Stimulated activated CD8-positive, alpha-beta memory T cell treated with anti-CD3 and anti-CD28 coated beads, Interleukin-12 subunit alpha, Interleukin-12 subunit beta, amount 100 ng/mL, for 4 hours (primary cell): Measurements from ENCODE around the gene ATP2A1.
"Not testable (repeated sequence)": the region's sequence is repeated elsewhere in the genome, so short reads cannot be mapped to it uniquely, and the experiment has no call there.

Experiments
- DNase-seq: peaks from one replicate; pipeline ENCODE4 v3.0.0-alpha.2; 2020; ENCODE audit warnings: low read depth

ATP2A1 gene

DNA sequence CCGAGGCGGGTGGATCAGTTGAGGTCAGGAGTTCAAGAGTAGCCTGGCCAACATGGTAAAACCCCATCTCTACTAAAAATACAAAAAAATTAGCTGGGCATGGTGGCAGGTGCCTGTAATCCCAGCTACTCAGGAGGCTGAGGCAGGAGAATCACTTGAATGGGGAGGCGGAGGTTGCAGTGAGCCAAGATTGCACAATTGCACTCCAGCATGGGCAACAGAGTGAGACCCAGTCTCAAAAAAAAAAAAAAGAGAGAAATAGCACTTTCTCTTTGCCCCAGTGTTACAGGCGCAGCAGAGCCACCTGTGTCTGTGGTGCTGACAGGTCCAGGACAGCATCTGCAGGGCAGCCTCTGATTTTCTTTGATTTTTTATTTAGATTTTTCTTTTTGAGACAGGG is 3.3 kb downstream of the ATP2A1 start:
- DNase-seq = not testable (repeated sequence)

GRCh38 chr16:28882551-28883160 is 4.4 kb downstream of the ATP2A1 start:
- no peak for DNase-seq

- DNase-seq = no peak
These were observed 5.1 kb downstream of the ATP2A1 start for GRCh38 chr16:28883221-28883996.

- DNase-seq = no peak
These were observed 5.8 kb downstream of the ATP2A1 start for GRCh38 chr16:28884045-28884444.

GRCh38 chr16:28886945-28887344 is 8.7 kb downstream of the ATP2A1 start:
- no peak for DNase-seq

DNA sequence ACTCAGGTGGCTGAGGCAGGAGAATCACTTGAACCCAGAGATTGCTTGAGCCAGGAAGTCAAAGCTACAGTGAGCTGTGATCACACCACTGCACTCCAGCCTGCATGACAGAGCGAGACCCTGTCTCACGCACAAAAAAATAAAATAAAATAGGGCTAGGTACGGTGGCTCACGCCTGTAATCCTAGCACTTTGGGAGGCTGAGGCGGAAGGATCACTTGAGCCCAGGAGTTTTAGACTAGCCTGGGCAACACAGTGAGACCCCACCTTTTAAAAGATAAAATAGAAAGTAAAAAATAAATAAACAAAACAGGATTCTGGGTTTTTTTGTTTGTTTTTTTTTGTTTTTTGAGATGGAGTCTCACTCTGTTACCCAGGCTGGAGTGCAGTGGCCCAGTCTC is 12.1 kb downstream of the ATP2A1 start:
- DNase-seq = not testable (repeated sequence)

GRCh38 chr16:28891964-28892890 is 13.9 kb downstream of the ATP2A1 start:
- DNase-seq = no peak

DNA sequence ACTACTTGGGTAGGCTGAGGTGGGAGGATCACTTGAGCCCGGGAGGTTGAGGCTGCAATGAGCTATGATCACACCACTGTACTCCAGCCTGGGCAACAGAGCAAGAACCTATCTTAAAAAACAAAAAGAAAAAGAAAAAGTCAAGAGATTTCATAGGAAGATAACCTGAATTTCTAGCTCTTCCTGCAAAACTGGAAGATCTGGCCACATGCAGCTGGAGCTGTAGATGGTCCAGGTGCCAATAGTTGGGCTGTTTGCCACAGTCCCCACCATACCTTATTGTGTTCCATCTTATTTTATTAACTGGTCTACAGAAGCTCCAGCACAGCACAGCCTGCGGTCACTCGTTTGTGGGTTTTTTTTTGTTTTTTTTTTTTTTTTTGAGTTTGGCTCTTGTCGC is 15.0 kb downstream of the ATP2A1 start:
- no peak for DNase-seq

DNA sequence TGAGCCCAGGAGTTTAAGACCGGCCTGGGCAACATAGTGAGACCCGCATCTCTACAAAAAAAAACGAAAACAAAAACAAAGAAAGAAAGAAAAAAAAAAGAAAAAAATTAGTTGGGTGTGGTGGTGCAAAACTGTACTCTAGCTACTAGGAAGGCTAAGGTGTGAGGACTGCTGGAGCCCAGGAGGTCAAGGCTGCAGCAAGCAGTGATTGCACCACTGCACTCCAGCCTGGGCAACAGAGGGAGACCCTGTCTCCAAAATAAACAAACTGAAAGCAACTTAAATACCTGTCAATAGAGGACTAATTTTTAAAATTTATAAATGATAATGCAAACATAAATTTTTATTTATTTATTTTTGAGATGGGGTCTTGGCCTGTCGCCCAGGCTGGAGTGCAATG is 17.3 kb downstream of the ATP2A1 start:
- no peak for DNase-seq

DNA sequence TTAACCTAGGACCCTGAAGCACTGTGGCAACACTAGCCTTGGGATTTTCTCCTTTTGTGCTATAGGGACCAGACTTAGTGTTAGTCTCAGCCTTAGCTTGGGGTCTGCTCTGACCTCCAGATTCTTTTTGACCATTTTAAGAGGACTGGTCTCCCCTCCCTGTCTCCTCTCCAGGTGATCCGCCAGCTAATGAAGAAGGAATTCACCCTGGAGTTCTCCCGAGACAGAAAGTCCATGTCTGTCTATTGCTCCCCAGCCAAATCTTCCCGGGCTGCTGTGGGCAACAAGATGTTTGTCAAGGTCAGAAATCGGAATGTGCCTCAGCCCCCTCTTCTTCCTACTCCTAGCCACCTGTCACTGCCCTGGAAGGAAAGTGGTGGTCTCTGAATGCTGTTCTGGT is 19.5 kb downstream of the ATP2A1 start:
- no peak for DNase-seq

GRCh38 chr16:28898266-28898665 is 20.0 kb downstream of the ATP2A1 start:
- DNase-seq = no peak

GRCh38 chr16:28898942-28899341 is 20.7 kb downstream of the ATP2A1 start:
- DNase-seq = no peak

DNA sequence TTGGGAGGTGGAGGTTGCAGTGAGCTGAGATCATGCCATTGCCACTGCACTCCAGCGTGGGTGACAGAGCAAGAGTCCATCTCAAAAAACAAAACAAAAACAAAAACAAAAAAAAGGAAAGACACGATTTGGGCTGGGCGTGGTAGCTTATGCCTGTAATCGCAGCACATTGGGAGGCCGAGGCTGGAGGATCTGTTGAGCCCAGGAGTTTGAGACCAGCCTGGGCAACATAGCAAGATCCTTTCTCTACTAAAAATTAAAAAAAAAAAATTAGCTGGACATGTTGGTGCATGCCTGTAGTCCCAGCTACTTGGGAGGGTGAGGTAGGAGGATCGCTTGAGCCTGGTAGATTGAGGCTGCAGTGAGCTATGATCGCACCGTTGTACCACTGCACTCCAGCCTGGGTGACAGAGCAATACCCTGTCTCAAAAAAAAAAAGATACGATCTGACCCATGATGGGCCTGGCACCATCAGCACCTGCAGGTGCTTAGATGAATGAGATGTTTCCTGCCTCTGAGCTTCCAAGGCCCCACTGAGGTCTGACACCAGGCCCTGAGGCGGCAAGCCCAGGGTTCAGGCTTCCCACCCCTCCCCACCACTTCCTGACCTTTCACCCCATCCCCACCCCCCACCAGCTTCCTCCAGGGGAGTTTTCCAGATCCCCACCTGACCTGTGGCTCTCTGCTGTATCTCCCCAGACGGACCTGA is 21.7 kb downstream of the ATP2A1 start:
- DNase-seq = no peak

DNA sequence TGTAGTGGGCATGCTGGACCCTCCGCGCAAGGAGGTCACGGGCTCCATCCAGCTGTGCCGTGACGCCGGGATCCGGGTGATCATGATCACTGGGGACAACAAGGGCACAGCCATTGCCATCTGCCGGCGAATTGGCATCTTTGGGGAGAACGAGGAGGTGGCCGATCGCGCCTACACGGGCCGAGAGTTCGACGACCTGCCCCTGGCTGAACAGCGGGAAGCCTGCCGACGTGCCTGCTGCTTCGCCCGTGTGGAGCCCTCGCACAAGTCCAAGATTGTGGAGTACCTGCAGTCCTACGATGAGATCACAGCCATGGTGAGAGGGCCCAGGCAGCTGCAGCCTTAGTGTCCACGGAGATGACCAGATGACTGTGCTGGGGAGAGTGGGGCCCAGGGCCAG is 22.3 kb downstream of the ATP2A1 start:
- DNase-seq = no peak

- no peak for DNase-seq
These were observed 23.6 kb downstream of the ATP2A1 start for GRCh38 chr16:28901862-28902261.

DNA sequence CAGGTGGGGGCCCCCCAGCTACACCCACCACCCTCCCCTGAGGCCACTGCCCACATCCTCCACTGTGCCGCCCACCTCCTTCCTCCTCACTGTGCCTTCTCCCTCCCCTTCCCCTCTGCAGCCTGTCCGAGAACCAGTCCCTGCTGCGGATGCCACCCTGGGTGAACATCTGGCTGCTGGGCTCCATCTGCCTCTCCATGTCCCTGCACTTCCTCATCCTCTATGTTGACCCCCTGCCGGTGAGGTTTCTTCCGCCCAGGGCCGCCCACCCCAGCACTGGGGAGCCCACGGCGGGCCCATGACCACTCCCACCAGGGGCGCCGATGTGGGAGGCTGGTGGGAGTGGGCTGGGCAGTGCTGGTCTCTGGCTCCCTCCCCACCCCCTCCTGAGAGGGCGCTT is 24.6 kb downstream of the ATP2A1 start:
- DNase-seq = no peak

DNA sequence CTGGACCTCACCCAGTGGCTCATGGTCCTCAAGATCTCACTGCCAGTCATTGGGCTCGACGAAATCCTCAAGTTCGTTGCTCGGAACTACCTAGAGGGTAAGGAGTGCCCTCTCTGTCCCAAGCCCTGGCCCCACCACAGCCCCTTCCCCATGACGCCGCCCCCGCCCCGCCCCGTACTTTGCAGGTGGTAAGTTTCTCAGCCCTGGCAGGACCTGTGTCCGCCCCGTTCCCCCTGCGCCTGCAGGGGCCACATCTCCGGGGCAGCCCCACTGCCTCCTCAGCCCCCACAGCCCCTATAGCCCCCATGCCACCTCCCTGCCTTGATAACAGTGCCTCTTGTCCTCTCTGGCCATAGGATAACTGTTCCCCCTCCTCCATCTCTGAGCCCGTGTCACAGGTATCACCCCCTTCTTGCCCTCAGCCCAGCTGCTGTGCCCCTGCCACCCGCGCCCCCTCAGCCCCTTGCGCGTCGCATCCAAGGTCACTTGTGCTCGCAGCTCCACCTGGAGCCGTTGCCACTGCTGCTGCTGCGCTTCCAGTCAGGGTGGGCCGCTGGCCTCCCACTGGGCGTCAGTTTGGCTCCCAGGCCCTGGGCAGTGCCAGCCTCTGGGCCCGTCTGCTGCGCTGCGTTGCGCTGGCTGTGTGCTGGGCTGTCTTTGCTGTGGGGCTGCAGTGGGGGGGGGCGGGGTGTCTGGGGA is 25.2 kb downstream of the ATP2A1 start:
- no peak for DNase-seq

GRCh38 chr16:28904363-28904762 is 26.1 kb downstream of the ATP2A1 start:
- DNase-seq = no peak

DNA sequence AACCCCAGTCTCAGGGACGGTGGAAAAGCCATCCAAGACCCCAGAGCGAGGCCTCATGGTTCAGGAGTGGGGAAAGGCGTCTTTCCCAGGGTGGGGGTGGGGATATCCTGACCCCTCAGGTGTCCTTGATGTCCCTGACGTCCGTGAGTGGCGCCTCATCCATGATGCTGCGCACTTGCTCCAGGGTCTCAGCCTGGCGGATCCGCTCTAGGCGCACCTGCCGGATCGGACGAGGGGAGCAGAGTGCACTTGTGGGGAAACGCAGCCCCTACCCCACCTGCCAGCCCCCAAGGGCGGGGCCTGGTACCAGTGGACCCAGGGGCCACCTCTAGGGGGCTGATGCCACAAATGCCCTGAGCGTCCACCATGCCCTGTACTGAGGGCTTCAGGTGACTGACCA is 26.5 kb downstream of the ATP2A1 start:
- no peak for DNase-seq

DNA sequence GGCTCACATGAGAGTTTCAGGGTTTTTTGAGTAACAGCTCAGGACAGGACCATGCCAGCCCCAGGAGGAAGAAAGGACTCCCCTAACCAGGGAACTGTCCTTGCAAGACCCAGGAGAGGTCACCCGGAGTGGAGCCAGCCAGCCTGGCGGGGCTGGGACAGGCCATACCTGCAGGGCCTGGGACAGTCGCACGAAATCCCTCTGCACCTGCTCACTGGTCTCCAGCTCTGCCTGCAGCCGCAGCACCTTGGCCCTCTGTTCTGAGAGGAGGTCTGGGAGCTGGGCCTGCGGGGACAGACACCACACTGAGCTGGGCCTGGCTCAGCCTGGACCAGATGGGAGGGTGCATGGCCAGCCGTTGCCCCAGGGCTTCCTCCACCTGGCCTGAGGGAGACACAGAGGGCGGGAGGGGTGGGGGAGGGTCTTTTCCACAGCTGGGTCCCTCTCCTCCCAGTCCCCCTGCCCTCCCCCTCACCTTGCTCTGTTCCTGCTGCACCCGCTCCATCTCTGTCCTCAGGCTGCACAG is 27.0 kb downstream of the ATP2A1 start:
- no peak for DNase-seq

DNA sequence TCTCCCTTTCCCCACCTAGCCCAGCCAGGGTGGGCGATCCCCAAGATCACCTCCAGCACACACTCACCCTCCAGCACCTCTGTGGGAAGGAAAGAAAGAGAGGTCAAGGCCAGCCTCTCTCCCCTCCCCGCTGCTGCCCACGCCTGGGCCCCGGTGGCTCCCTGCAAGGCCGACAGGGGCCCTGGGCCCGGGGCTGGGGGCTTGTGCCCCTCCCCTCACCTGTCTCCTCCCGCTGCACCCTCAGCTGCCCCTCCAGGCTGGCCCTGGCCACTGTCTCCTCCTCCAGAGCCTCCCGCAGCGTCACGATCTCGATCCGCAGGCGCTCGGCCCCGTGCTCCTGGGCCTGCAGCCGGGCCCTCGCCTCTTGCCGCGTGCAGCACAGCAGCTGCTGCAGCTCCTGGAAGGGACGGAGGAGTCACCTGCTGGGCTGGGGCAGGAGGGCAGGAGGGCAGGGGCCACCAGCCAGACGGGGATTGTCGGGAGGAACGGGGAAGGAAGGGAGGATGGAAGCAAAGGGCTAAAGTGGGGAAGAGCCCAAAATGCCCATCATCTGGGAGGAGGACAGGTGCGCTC is 27.6 kb downstream of the ATP2A1 start:
- no peak for DNase-seq
